CD4-positive, alpha-beta T cell treated with Interleukin-4 for 4 hours (primary cell): ENCODE data around the gene SLC25A24.
"Not testable (repeated sequence)": the region's sequence is repeated elsewhere in the genome, so short reads cannot be mapped to it uniquely, and the experiment has no call there.

ENCODE experiments used
- DNase-seq: peaks from one replicate; pipeline ENCODE4 v3.0.0-alpha.2; 2020

Gene SLC25A24

GRCh38 chr1:108194051-108194450, 6.1 kb downstream of the SLC25A24 start:
- no peak for DNase-seq

DNA sequence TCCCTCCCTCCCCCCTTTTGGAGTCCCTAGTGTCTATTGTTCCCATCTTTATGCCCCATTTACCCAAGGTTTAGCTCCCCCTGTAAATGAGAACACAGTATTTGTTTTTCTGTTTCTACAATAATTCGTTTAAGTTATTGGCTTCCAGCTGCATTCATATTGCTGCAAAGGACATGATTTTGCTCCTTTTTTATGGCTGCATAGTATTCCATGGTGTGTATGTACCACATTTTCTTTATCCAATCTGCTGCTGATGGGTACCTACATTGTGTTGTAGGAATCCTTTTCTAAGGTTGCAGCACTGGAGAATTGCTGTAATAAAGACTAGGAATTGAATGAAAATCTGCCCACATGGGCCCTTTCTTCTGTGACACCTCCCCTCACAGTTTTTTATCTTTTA, 6.8 kb downstream of the SLC25A24 start:
- no peak for DNase-seq

GRCh38 chr1:108192581-108192980, 7.6 kb downstream of the SLC25A24 start:
- DNase-seq, result no peak

- DNase-seq, result no peak
These were observed 9.3 kb downstream of the SLC25A24 start for GRCh38 chr1:108190686-108191416.

- DNase-seq, result no peak
These were observed 10.0 kb downstream of the SLC25A24 start for GRCh38 chr1:108190001-108190634.

- DNase-seq, result no peak
These were observed 11.3 kb downstream of the SLC25A24 start for GRCh38 chr1:108188801-108189200.

DNA sequence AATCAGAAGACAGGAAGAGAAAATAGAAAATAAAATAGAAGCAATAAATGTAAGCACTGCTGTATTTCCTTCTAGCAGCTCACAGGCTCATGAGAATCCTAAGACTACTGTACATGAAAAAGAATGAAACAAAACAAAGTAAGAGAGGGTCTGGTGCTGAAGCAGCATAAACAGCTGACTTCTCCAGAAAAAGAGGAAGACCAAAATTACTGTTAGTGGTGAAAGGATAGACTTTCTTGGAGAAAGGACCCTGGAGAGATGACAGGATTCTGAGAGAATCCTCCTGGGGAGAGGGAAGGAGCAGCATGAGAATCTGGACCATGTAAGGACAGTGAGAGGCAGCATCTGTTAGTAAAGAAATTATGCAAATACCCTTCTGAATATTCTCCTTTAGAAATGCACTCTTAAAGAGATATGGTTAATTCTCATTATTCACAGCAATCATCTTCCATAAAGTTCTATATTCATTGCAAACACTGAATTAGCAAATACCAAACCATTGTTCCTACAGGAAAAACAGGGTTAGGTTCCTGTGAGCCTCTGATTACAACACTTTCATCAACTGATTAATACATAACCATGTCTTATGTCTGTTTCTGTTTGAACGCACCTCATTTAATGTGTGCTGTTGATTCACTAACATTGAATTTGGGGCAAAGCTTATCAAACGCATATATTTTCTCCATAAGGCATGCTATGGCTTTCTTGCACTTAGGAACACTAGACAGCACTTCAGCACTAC, 17.0 kb downstream of the SLC25A24 start:
- DNase-seq, result no peak

GRCh38 chr1:108179018-108179417, 21.1 kb downstream of the SLC25A24 start:
- DNase-seq, result no peak

GRCh38 chr1:108162409-108162808, 37.7 kb downstream of the SLC25A24 start:
- not testable (repeated sequence) for DNase-seq

DNA sequence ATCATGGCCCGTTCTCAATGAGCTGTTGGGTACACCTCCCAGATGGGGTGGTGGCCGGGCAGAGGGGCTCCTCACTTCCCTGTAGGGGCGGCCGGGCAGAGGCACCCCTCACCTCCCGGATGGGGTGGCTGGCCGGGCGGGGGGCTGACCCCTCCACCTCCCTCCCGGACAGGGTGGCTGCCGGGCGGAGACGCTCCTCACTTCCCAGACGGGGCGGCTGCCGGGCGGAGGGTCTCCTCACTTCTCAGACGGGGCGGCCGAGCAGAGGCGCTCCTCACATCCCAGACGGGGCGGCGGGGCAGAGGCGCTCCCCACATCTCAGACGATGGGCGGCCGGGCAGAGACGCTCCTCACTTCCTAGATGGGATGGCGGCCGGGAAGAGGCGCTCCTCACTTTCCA, 40.2 kb downstream of the SLC25A24 start:
- not testable (repeated sequence) for DNase-seq

GRCh38 chr1:108158893-108159453, 41.2 kb downstream of the SLC25A24 start:
- DNase-seq, result no peak

DNA sequence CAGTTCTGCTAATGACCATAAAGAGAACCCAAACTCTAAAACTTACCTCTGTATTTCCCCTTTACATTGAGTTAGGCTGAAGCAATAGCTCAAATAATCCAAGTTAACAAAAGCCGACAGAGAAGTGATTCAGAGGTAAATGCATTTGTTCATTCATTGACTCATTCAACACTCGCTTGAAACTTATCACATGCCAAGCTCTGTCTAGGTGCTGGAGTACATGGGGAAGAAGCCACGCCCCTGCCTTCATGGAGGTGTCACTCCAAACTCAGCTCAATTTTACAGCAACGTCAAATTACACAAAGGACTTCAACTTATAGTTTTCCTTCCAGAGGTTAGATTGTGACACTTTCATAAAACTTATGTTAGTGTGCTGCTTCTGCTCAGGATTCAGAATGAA, 45.8 kb downstream of the SLC25A24 start:
- DNase-seq, result no peak

DNA sequence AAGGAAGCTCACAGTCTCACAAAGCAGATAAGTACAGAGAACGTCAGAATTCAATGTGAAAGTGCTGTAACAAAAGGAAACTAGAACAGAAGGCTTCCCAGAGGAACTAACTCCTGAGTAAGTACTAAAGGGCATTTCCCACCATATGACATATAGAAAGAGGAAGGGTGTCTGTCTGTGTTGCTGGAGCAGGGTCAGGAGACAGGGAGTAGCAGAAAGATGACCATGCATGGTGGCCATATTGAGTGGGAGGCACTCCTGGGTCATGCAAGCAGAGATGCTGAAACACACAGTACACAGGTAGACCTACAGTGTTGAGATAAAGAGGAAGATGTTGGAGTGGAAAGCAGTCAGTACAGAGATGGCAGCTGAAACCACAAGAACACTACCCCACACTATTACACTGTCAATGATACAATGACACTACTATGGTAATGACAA, 47.3 kb downstream of the SLC25A24 start:
- no peak for DNase-seq

GRCh38 chr1:108151548-108151947, 48.6 kb downstream of the SLC25A24 start:
- no peak for DNase-seq

DNA sequence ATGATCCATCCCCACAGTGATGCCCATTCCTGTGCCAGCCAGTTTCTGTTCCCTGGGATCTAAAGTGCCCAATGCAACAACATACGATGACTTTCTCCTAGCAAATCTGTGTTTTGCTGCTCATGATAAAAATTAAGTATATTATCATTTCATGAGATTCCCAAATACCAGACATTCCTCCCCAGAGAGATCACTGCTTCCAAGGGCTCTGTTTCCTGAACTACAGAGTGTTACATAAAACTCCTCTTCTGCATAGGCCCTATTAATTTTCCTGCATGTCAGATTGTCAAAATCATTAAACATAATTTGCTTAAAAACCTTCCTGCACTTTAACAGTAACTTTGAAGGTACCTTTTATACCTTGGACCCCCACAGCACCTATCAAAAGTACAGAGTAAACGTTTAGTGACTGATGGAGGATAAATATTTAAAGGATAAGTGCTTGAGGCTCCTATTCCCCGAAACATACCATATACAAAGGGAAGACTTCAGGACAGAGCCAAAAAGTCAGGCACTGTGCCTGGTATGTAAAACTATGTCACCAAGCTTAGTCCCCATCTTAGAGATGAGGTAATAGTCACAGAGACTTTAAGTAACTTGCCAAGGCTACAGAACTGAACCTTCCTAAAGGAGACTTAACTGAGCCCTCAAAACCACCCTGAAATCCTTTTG, 50.2 kb downstream of the SLC25A24 start:
- no peak for DNase-seq

- DNase-seq, result not testable (repeated sequence)
These were observed 55.6 kb downstream of the SLC25A24 start for GRCh38 chr1:108144569-108144968.

DNA sequence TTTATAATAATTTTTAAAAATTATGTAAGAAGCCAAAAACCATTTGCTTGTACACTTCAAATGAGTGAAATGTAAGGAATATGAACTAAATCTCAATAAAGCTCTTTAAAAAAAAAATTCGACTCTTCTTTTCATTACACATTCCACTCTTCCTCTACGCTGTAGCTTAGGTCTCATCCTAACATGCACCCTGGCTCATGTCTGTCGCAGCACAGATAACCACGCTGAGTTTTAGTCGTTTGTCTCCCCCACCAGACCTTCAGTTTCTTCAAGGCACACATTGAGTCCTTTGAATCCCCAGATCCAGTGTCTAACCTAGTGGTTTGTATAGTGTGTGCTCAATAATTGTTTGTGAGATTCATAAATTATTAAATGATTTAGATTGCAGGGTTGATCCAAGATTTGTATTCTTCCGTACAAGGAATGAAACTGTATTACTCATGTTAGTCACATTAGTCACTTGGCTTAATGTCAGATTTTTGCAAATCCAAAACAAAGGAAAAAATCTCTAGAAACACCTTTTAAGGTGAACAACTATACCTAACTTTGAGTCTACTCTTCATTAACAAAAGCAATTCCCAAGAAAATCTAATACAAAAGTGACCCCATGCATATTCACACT, 57.3 kb downstream of the SLC25A24 start:
- DNase-seq, result no peak

DNA sequence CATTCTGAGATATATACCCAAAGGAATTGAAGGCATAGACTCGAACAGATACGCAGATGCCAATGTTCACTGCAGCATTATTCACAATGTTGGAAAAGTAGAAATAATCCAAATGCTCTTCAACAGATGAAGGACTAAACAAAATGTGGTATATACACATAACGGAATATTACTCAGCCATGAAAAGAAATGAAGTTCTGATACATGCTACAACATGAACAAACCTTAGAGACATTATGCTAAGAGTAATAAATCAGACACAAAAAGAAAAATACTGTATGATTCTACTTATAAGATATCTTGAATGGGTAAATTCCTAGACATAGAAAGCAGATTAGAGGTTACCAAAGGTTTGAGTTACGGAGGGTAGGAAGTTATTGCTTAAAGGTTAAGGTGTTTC, 57.9 kb downstream of the SLC25A24 start:
- no peak for DNase-seq

- DNase-seq, result no peak
These were observed 58.5 kb downstream of the SLC25A24 start for GRCh38 chr1:108141621-108142020.

GRCh38 chr1:108140936-108141335, 59.2 kb downstream of the SLC25A24 start:
- DNase-seq, result no peak

DNA sequence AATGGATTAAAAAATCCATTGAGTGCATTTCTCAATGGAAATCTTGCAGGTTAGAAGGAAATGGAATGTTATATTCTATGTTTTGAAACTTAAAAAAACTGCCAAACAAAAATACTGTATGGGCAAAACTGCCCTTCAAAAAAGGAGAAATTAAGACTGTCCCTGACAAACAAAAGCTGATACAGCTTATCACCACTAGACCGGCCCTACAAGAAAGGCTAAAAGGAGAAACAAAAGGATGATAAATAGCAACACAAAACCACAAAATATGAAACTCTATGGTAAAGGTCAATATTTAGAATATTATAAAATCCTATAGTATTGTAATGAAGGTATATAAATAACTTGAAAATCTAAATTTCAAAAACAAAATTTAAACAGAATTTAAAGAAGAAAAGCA, 60.0 kb downstream of the SLC25A24 start:
- no peak for DNase-seq

GRCh38 chr1:108139555-108139954, 60.6 kb downstream of the SLC25A24 start:
- DNase-seq, result not testable (repeated sequence)
